K562 (cell line): Measurements from ENCODE around the gene LUC7L3. TPM values are rescaled to one million over a fixed set of nuclear protein-coding genes. Genes with fewer than 3 reads are reported as not detected.

Experiments
- ATAC-seq: fragments of 200-7000 bp; cut with Tn5 transposase; 3 replicates; pipeline ENCODE4 v1.9.1; 2020; ENCODE audit warnings: moderate library complexity
- BruUV-seq: library from RNA; stranded (reverse); fragments of 400-500 nt; replicated peaks from 2 replicates; lab custom pipeline; 2021; lab: Mats Ljungman, UMichigan
- CTCF ChIA-PET: fragments of 300-600 bp; formaldehyde crosslinking; extraction: SDS; loops from one replicate; lab custom pipeline; 2021; ENCODE audit warnings: low intra/inter-chr PET ratio; lab: Yijun Ruan, JAX
- POLR2A ChIA-PET: fragments of 300-600, 350-650 bp; sonication (Branson Sonifier 250); formaldehyde crosslinking; extraction: SDS; loops from one replicate; lab custom pipeline; 2021; ENCODE audit warnings: antibody characterized with exemption, inconsistent platforms; lab: Yijun Ruan, JAX
- DNase-seq, 4 experiments: peaks; one replicate each; pipeline versions ENCODE4 v3.0.0 to v3.0.0-alpha.2; 2011 to 2018; ENCODE audit warnings: low spot score in 3 of 4, mixed read lengths in 3 of 4; ENCODE audit errors: extremely low read depth in 1 of 4
- FAIRE-seq: peaks from 2 replicates; lab custom pipeline; 2011; peaks lifted over from hg19 to GRCh38; lab: Jason Lieb, UNC
- H2AFZ ChIP-seq: 2 replicates; pipeline ENCODE4 v1.6.0; 2011; ENCODE audit warnings: low read depth, low read length, control low read depth, inconsistent platforms
- H3K27ac ChIP-seq: fragments of 200-600 bp; 3 replicates; pipeline ENCODE4 v1.8.0; 2011; ENCODE audit warnings: low read depth, mild to moderate bottlenecking, control low read depth, inconsistent platforms, low read length, moderate library complexity, mixed read lengths; ENCODE audit errors: extremely low read depth
- H3K27me3 ChIP-seq, 2 experiments: fragments of 300-600 bp in 1 of 2; 2 replicates in 1 of 2; 3 replicates in 1 of 2; pipeline versions ENCODE4 v1.6.0 to v1.8.0; 2011; ENCODE audit warnings: inconsistent platforms in 2 of 2, low read length in 2 of 2, mild to moderate bottlenecking in 1 of 2, mixed read lengths in 1 of 2, moderate library complexity in 1 of 2; ENCODE audit not compliant: control insufficient read depth in 2 of 2, insufficient read depth in 2 of 2
- H3K36me3 ChIP-seq: fragments of 300-600 bp; 3 replicates; pipeline ENCODE4 v1.8.0; 2011; ENCODE audit warnings: mild to moderate bottlenecking, low read length, inconsistent platforms; ENCODE audit not compliant: control insufficient read depth, insufficient read depth
- H3K4me1 ChIP-seq, 2 experiments: fragments of 200-600 bp in 1 of 2; replicated peaks in 1 of 2; 2 replicates in 1 of 2; 3 replicates in 1 of 2; pipeline versions ENCODE4 v1.5.1 to v1.8.0; 2011; ENCODE audit warnings: inconsistent platforms in 2 of 2, low read length in 2 of 2, mild to moderate bottlenecking in 1 of 2, mixed read lengths in 1 of 2, moderate library complexity in 1 of 2; ENCODE audit not compliant: control insufficient read depth in 2 of 2, insufficient read depth in 2 of 2
- H3K4me2 ChIP-seq: 2 replicates; pipeline ENCODE4 v1.6.1; 2011; ENCODE audit warnings: low read length, control low read depth, inconsistent platforms, mixed read lengths; ENCODE audit not compliant: insufficient read depth
- H3K4me3 ChIP-seq: fragments of 200-600 bp; sonication (generic), shearing (Covaris generic); 2 replicates; pipeline ENCODE4 v1.5.1; 2016; ENCODE audit warnings: control low read depth, inconsistent platforms
- H3K79me2 ChIP-seq: fragments of 200-600 bp; 3 replicates; pipeline ENCODE4 v1.8.0; 2011; ENCODE audit warnings: low read length, inconsistent platforms; ENCODE audit not compliant: control insufficient read depth, insufficient read depth
- H3K9ac ChIP-seq, 2 experiments: 2 replicates each; pipeline versions ENCODE4 v1.6.0 to v1.6.1; 2011; ENCODE audit warnings: low read depth in 2 of 2, low read length in 2 of 2, control low read depth in 1 of 2, inconsistent platforms in 1 of 2, mild to moderate bottlenecking in 1 of 2, mixed read lengths in 1 of 2; ENCODE audit not compliant: insufficient read depth in 1 of 2
- H3K9me1 ChIP-seq: one replicate; pipeline ENCODE4 v1.6.0; 2011; ENCODE audit warnings: inconsistent platforms, mild to moderate bottlenecking, low read length, moderate library complexity; ENCODE audit not compliant: control insufficient read depth, insufficient read depth
- H3K9me3 ChIP-seq: replicated peaks from 2 replicates; pipeline ENCODE4 v1.5.1; 2011; ENCODE audit warnings: low read depth, low read length, inconsistent platforms; ENCODE audit not compliant: control insufficient read depth, insufficient read depth
- H4K20me1 ChIP-seq: replicated peaks from 2 replicates; pipeline ENCODE4 v1.6.1; 2011; ENCODE audit warnings: low read length, inconsistent platforms, mixed read lengths; ENCODE audit not compliant: control insufficient read depth, insufficient read depth
- L3MBTL2 ChIP-seq: fragments of 450-650 bp; IDR thresholded peaks from 2 replicates; pipeline ENCODE4 v1.6.1; 2016; ENCODE audit warnings: mild to moderate bottlenecking, moderate library complexity
- MGA ChIP-seq: fragments of 450-650 bp; IDR thresholded peaks from 2 replicates; pipeline ENCODE4 v1.6.1; 2016; ENCODE audit warnings: mild to moderate bottlenecking, moderate library complexity
- NR2C2 ChIP-seq, 2 experiments: fragments of 200-800 bp in 1 of 2; sonication (Bioruptor generic) in 1 of 2; sonication (generic) in 1 of 2; formaldehyde crosslinking in 1 of 2; IDR thresholded peaks; 2 replicates each; pipeline versions ENCODE4 v1.6.1 to v1.8.0; 2016 to 2022; ENCODE audit warnings: mild to moderate bottlenecking in 1 of 2, missing compliant biosample characterization in 1 of 2, missing genetic modification characterization in 1 of 2, missing genetic modification reagents in 1 of 2
- TSC22D4 ChIP-seq: fragments of 450-650 bp; IDR thresholded peaks from 2 replicates; pipeline ENCODE4 v1.6.1; 2016; ENCODE audit warnings: missing genetic modification characterization, missing biosample characterization, control low read depth
- WGBS: fragments of 100-300 bp; shearing (Covaris generic); methylation state at CpG from one replicate; pipeline ENCODE4 v1.1.6; 2016; ENCODE audit warnings: low coverage, mixed read lengths; ENCODE audit not compliant: insufficient coverage; ENCODE audit errors: missing lambda C conversion rate; 5-methylcytosine and 5-hydroxymethylcytosine counted together
- in situ Hi-C: fragments of 300-500 bp; cut with MboI; formaldehyde crosslinking; loops from 4 replicates; pipeline ENCODE4 v1.15.0; 2018; ENCODE audit warnings: inconsistent platforms, mixed read lengths
- intact Hi-C: fragments of 100-400 bp; cut with micrococcal nuclease; formaldehyde crosslinking; loops from 2 replicates; pipeline ENCODE4 v1.14.2; 2022
- polyA plus RNA-seq, 8 experiments: library from polyadenylated mRNA; depleted of rRNA in 4 of 8; stranded (reverse) in 5 of 8; unstranded in 3 of 8; fragments of >200 nt; fragmentation: Nextera tagmentation in 2 of 8; fragmentation: Illumina TruSeq in 1 of 8; extraction: Ambion mirVana in 2 of 8; extraction: Trizol in 1 of 8; gene quantifications; 2 replicates each; pipeline versions ENCODE4 v1.2.1 to v1.2.3, GENCODE V29; 2011 to 2014; ENCODE audit warnings: inconsistent platforms in 1 of 8, missing spikeins in 1 of 8
- total RNA-seq, 7 experiments: library from RNA; depleted of rRNA in 6 of 7; stranded (reverse); fragments of >200 nt in 6 of 7; fragmentation: Illumina TruSeq in 2 of 7; extraction: Trizol in 2 of 7; gene quantifications; 2 replicates each; pipeline versions ENCODE4 v1.2.1 to v1.2.3, GENCODE V29; 2011 to 2021; ENCODE audit warnings: low replicate concordance in 1 of 7

LUC7L3 gene
- total and polyA plus RNA-seq, 9 of the 15 experiments (the other 6 are each of a cell fraction or from before 2014, with no cell fraction given), result 80.8 to 284 (median 127) TPM

- peak; percentile 64 for ATAC-seq
- 30% methylated on average over 7 of the region's 7 CpGs for whole genome bisulfite sequencing
- in situ Hi-C loops, result no loop called here
- Histone ChIP-seq H3K27ac (no peak overlapping the region), H3K36me3 (no peaks in the 10 kb centered on the region), H3K9ac (no peak overlapping the region), H4K20me1 (0 out of 2 replicates have a peak, but pooled peaks cover 3% of the 10 kb centered on the region), H3K4me3 (no peak overlapping the region), H3K4me2 (no peak overlapping the region), H3K4me1 (peaks cover 0 to 3% of the 10 kb centered on the region in 2 experiments; a peak in 2 of 5 replicates), H2AFZ (peak overlapping the region; percentile 33; the same call in 1 of the 2 replicates), H3K79me2 (no peaks in the 10 kb centered on the region), H3K27me3 (no peaks in the 10 kb centered on the region), H3K9me1 (no peaks in the 10 kb centered on the region), H3K9me3 (no peaks in the 10 kb centered on the region)
- intact Hi-C loops, result no loop called here
- BruUV-seq, result no TSS peak
- TF ChIP-seq MGA (0 out of 2 replicates have a peak, but pooled peaks have one; percentile 13), TSC22D4 (tag) (no peak), NR2C2 (CRISPR knock-in tag; IDR thresholded peaks at IDR 0.05) (no peak), NR2C2 (tag; IDR thresholded peaks at IDR 0.05) (peak; percentile 35; the same call in 1 of the 2 replicates), L3MBTL2 (peak; percentile 31; the same call in 1 of the 2 replicates)
- FAIRE-seq, result peak; percentile 40
- ChIA-PET POLR2A (interaction anchor here (1.4 kb wide), 1 partner anchor 10 kb away, joined by 4 read pairs; no protein-coding TSS in a partner anchor), CTCF (no interaction called here)
- DNase-seq, result peak in 1 of 4 experiments; percentile 15
These were observed 72.7 kb downstream of the LUC7L3 start for GRCh38 chr17:50792132-50792531.
